SK-N-SH (cell line): ENCODE results near the gene BRD4. TPM values are rescaled to one million over a fixed set of nuclear protein-coding genes. Genes with fewer than 3 reads are reported as not detected.

Experiments used
- CTCF ChIA-PET: fragments of 300-600, 350-600 bp; formaldehyde crosslinking; extraction: SDS; loops from one replicate; lab custom pipeline; 2021; lab: Yijun Ruan, JAX
- POLR2A ChIA-PET: fragments of 350-600 bp; sonication (Branson Sonifier 250); formaldehyde crosslinking; extraction: SDS; loops from one replicate; lab custom pipeline; 2020; ENCODE audit warnings: antibody characterized with exemption, inconsistent platforms; lab: Yijun Ruan, JAX
- DNase-seq: peaks from one replicate; pipeline ENCODE4 v3.0.0; 2012
- H2AFZ ChIP-seq: fragments of 200-600 bp; sonication (generic); 2 replicates; pipeline ENCODE4 v1.8.1; 2016; ENCODE audit warnings: antibody characterized with exemption, mild to moderate bottlenecking, low read depth
- H3F3A ChIP-seq: fragments of 200-600 bp; sonication (generic); replicated peaks from 2 replicates; pipeline ENCODE3; 2016; ENCODE audit warnings: antibody characterized with exemption, mild to moderate bottlenecking; ENCODE audit not compliant: insufficient read depth
- H3K27ac ChIP-seq, 2 experiments: fragments of 200-500 bp in 1 of 2; fragments of 200-600 bp in 1 of 2; sonication (Bioruptor generic) in 1 of 2; sonication (generic), shearing (Covaris generic) in 1 of 2; 2 replicates each; pipeline versions ENCODE4 v1.5.1 to v1.6.1; 2014 to 2016; ENCODE audit warnings: low read depth in 2 of 2, inconsistent platforms in 1 of 2, low read length in 1 of 2, mild to moderate bottlenecking in 1 of 2, mixed read lengths in 1 of 2
- H3K27me3 ChIP-seq: fragments of 200-600 bp; sonication (generic), shearing (Covaris generic); 2 replicates; pipeline ENCODE4 v1.6.1; 2016; ENCODE audit warnings: mixed run types; ENCODE audit not compliant: insufficient read depth
- H3K36me3 ChIP-seq, 2 experiments: fragments of 200-500 bp in 1 of 2; fragments of 200-600 bp in 1 of 2; sonication (Bioruptor generic) in 1 of 2; sonication (generic) in 1 of 2; replicated peaks in 1 of 2; 2 replicates each; pipeline versions ENCODE3 to v1.5.1; 2014 to 2016; ENCODE audit warnings: low read length in 1 of 2, mild to moderate bottlenecking in 1 of 2; ENCODE audit not compliant: insufficient read depth in 2 of 2, control insufficient read depth in 1 of 2
- H3K4me1 ChIP-seq, 2 experiments: fragments of 200-500 bp in 1 of 2; fragments of 200-600 bp in 1 of 2; sonication (Bioruptor generic) in 1 of 2; sonication (generic), shearing (Covaris generic) in 1 of 2; 2 replicates each; pipeline versions ENCODE4 v1.5.1 to v1.6.1; 2014 to 2016; ENCODE audit warnings: low read depth in 1 of 2, low read length in 1 of 2, mixed run types in 1 of 2; ENCODE audit not compliant: insufficient read depth in 2 of 2, control insufficient read depth in 1 of 2
- H3K4me2 ChIP-seq: fragments of 200-600 bp; sonication (generic), shearing (Covaris generic); 2 replicates; pipeline ENCODE4 v1.6.1; 2017; ENCODE audit warnings: mixed run types
- H3K4me3 ChIP-seq, 2 experiments: fragments of 200-500 bp in 1 of 2; fragments of 200-600 bp in 1 of 2; sonication (Bioruptor generic) in 1 of 2; sonication (generic), shearing (Covaris generic) in 1 of 2; 2 replicates each; pipeline versions ENCODE4 v1.5.1 to v1.8.1; 2014 to 2016; ENCODE audit warnings: low read depth in 2 of 2, inconsistent platforms in 1 of 2, low read length in 1 of 2, mild to moderate bottlenecking in 1 of 2, mixed read lengths in 1 of 2, moderate library complexity in 1 of 2
- H3K79me2 ChIP-seq: fragments of 200-600 bp; sonication (generic); 2 replicates; pipeline ENCODE4 v1.8.1; 2017; ENCODE audit warnings: mild to moderate bottlenecking; ENCODE audit not compliant: insufficient read depth
- H3K9ac ChIP-seq: fragments of 200-600 bp; sonication (generic); 2 replicates; pipeline ENCODE4 v1.6.1; 2017; ENCODE audit warnings: mixed run types
- H3K9me2 ChIP-seq: fragments of 200-600 bp; sonication (generic); 2 replicates; pipeline ENCODE4 v1.6.1; 2017; ENCODE audit warnings: mixed run types
- H3K9me3 ChIP-seq: fragments of 200-600 bp; sonication (generic); 2 replicates; pipeline ENCODE4 v1.6.1; 2017; ENCODE audit warnings: mixed run types, mild to moderate bottlenecking, moderate library complexity
- H4K20me1 ChIP-seq: fragments of 200-600 bp; sonication (generic); 2 replicates; pipeline ENCODE4 v1.6.1; 2017; ENCODE audit warnings: mild to moderate bottlenecking, mixed run types; ENCODE audit not compliant: insufficient read depth
- CTCF ChIP-seq: fragments of 200-600 bp; sonication (generic); IDR thresholded peaks from 2 replicates; pipeline ENCODE4 v1.6.1; 2017; ENCODE audit warnings: antibody characterized with exemption, mild to moderate bottlenecking, moderate library complexity
- ELF1 ChIP-seq: IDR thresholded peaks from 2 replicates; pipeline ENCODE4 v1.4.0; 2012
- EZH2phosphoT487 ChIP-seq: fragments of 200-600 bp; sonication (generic); IDR thresholded peaks from 2 replicates; pipeline ENCODE4 v1.6.1; 2017; ENCODE audit warnings: low read depth, mixed run types, mild to moderate bottlenecking, antibody characterized with exemption, moderate library complexity, borderline replicate concordance
- FOXM1 ChIP-seq: IDR thresholded peaks from 2 replicates; pipeline ENCODE4 v1.4.0; 2012; ENCODE audit warnings: low read depth, mild to moderate bottlenecking
- MEF2A ChIP-seq: IDR thresholded peaks from 2 replicates; pipeline ENCODE4 v1.4.0; 2012; ENCODE audit warnings: low read depth, borderline replicate concordance
- PBX3 ChIP-seq: IDR thresholded peaks from 2 replicates; pipeline ENCODE4; 2012
- POLR2AphosphoS5 ChIP-seq: IDR thresholded peaks from 2 replicates; pipeline ENCODE4 v1.6.1; 2012; ENCODE audit warnings: low read depth, low read length
- RFX5 ChIP-seq: IDR thresholded peaks from 2 replicates; pipeline ENCODE4 v1.6.1; 2012; ENCODE audit warnings: mild to moderate bottlenecking, improper control_type of control experiment, low read length
- ZBTB33 ChIP-seq: IDR thresholded peaks from 2 replicates; pipeline ENCODE4 v1.4.0; 2012; ENCODE audit warnings: low read depth, borderline replicate concordance
- WGBS: methylation state at CpG from one replicate; pipeline ENCODE4 v1.1.6; 2017; ENCODE audit warnings: low lambda C conversion rate; 5-methylcytosine and 5-hydroxymethylcytosine counted together
- polyA plus RNA-seq, 3 experiments: library from polyadenylated mRNA; depleted of rRNA; stranded (reverse); fragments of >200 nt; gene quantifications; 2 replicates each; pipeline ENCODE4 v1.2.3, GENCODE V29; 2012

The BRD4 gene
- polyA plus RNA-seq, 1 of the 3 experiments (the other 2 are of a cell fraction): 10.0 TPM

- no peak overlapping the region for H3K4me2 ChIP-seq
- no peak overlapping the region for H2AFZ ChIP-seq
- no peak for DNase-seq
- H3F3A ChIP-seq: peaks cover 6% of the 10 kb centered on the region
- peaks cover 0 to 10% of the 10 kb centered on the region in 2 experiments for H3K36me3 ChIP-seq
- no peaks in the 10 kb centered on the region for H3K9me3 ChIP-seq
- H3K27me3 ChIP-seq: no peaks in the 10 kb centered on the region
- TF ChIP-seq PBX3 (no peak), POLR2AphosphoS5 (0 out of 2 replicates have a peak, but pooled peaks have one; percentile 13)
- H3K4me1 ChIP-seq: peaks cover 53 to 66% of the 10 kb centered on the region in 2 experiments
- ChIA-PET CTCF (interaction anchor here (1.0 to 2.0 kb wide), 3 partner anchors 11 to 49 kb away, joined by 3 to 8 read pairs (median 3); no protein-coding TSS in a partner anchor), POLR2A (interaction anchor here (2.1 kb wide), 1 partner anchor 11 kb away, joined by 9 read pairs; no protein-coding TSS in a partner anchor)
- 86% methylated on average over 8 of the region's 12 CpGs for WGBS
- no peak overlapping the region for H3K9ac ChIP-seq
- H4K20me1 ChIP-seq: peaks cover 100% of the 10 kb centered on the region
- no peaks in the 10 kb centered on the region for H3K9me2 ChIP-seq
- peaks cover 100% of the 10 kb centered on the region for H3K79me2 ChIP-seq
- H3K27ac ChIP-seq: peak overlapping the region in 1 of 2 experiments; percentile 65; a peak in 3 of 4 replicates
- H3K4me3 ChIP-seq: no peak overlapping the region
Observed at GRCh38 chr19:15299568-15300409, 32.5 kb downstream of the BRD4 start.

GRCh38 chr19:15298847-15299567 is 33.3 kb downstream of the BRD4 start:
- 94% methylated on average over 5 of the region's 7 CpGs for WGBS
- Histone ChIP-seq H3K4me2 (no peak overlapping the region), H3K9me3 (no peaks in the 10 kb centered on the region), H3K9me2 (no peaks in the 10 kb centered on the region), H3K4me1 (peaks cover 49 to 67% of the 10 kb centered on the region in 2 experiments), H3K27ac (peak overlapping the region; percentile 34 to 65; a peak in 3 of 4 replicates), H3K4me3 (no peak overlapping the region), H3K79me2 (peaks cover 100% of the 10 kb centered on the region), H3K27me3 (no peaks in the 10 kb centered on the region), H3K9ac (no peak overlapping the region), H2AFZ (no peak overlapping the region), H4K20me1 (peaks cover 100% of the 10 kb centered on the region), H3F3A (peaks cover 6% of the 10 kb centered on the region), H3K36me3 (peaks cover 0 to 10% of the 10 kb centered on the region in 2 experiments)
- CTCF ChIA-PET: interaction anchor here (1.0 to 2.4 kb wide), 6 partner anchors 10 to 50 kb away, joined by 3 to 8 read pairs (median 4); no protein-coding TSS in a partner anchor
- POLR2A ChIA-PET: interaction anchor here (2.1 kb wide), 1 partner anchor 11 kb away, joined by 9 read pairs; no protein-coding TSS in a partner anchor
- DNase-seq: no peak
- TF ChIP-seq MEF2A (no peak), ELF1 (no peak), ZBTB33 (no peak), CTCF (no peak), FOXM1 (no peak), POLR2AphosphoS5 (no peak), RFX5 (no peak), EZH2phosphoT487 (no peak)
